HEK293 (cell line): ENCODE data around the gene POSTN.

Experiments used
- CTCF ChIA-PET: fragments of 350-600 bp; formaldehyde crosslinking; extraction: SDS; loops from one replicate; lab custom pipeline; 2021; ENCODE audit warnings: antibody characterized with exemption; lab: Yijun Ruan, JAX
- POLR2A ChIA-PET: fragments of 300-600 bp; formaldehyde crosslinking; extraction: SDS; loops from one replicate; lab custom pipeline; 2020; ENCODE audit warnings: antibody characterized with exemption, inconsistent platforms; lab: Yijun Ruan, JAX
- H3K27ac ChIP-seq: fragments of 200-500 bp; sonication (Bioruptor generic); 2 replicates; pipeline ENCODE4 v1.5.1; 2014; ENCODE audit warnings: low read depth, low read length, control low read depth, inconsistent platforms; ENCODE audit errors: extremely low read depth
- H3K36me3 ChIP-seq, 2 experiments: fragments of 200-500 bp in 1 of 2; sonication (Bioruptor generic) in 1 of 2; 1 replicate in 1 of 2; 2 replicates in 1 of 2; pipeline ENCODE4 v1.5.1; 2014 to 2017; ENCODE audit warnings: inconsistent platforms in 2 of 2, low read length in 2 of 2; ENCODE audit not compliant: control insufficient read depth in 2 of 2, insufficient read depth in 1 of 2
- H3K4me1 ChIP-seq: fragments of 200-500 bp; sonication (Bioruptor generic); 2 replicates; pipeline ENCODE4 v1.5.1; 2014; ENCODE audit warnings: mild to moderate bottlenecking, low read length, inconsistent platforms; ENCODE audit not compliant: control insufficient read depth, insufficient read depth
- H3K4me3 ChIP-seq: 2 replicates; pipeline ENCODE4 v1.5.1; 2011; ENCODE audit warnings: low read depth, mild to moderate bottlenecking, control low read depth, low read length, moderate library complexity
- H3K9me3 ChIP-seq: fragments of 200-500 bp; sonication (Bioruptor generic); 2 replicates; pipeline ENCODE4 v1.5.1; 2014; ENCODE audit warnings: low read depth, low read length, inconsistent platforms; ENCODE audit not compliant: control insufficient read depth, insufficient read depth
- GLI2 ChIP-seq: fragments of 450-650 bp; formaldehyde crosslinking; IDR thresholded peaks from 2 replicates; pipeline ENCODE4; 2017; ENCODE audit warnings: missing biosample characterization, missing genetic modification characterization, low read depth, borderline replicate concordance
- GLIS2 ChIP-seq: fragments of 450-650 bp; formaldehyde crosslinking; IDR thresholded peaks from 2 replicates; pipeline ENCODE4 v1.5.1; 2016; ENCODE audit warnings: missing biosample characterization, missing genetic modification characterization
- KLF1 ChIP-seq: fragments of 450-650 bp; formaldehyde crosslinking; IDR thresholded peaks from 2 replicates; pipeline ENCODE4 v1.5.1; 2016; ENCODE audit warnings: missing biosample characterization, missing genetic modification characterization
- MEIS1 ChIP-seq: sonication (generic); formaldehyde crosslinking; IDR thresholded peaks from 2 replicates; pipeline ENCODE4 v1.8.1; 2022; ENCODE audit warnings: missing genetic modification reagents, mild to moderate bottlenecking, borderline replicate concordance
- OSR2 ChIP-seq: fragments of 450-650 bp; formaldehyde crosslinking; IDR thresholded peaks from 2 replicates; pipeline ENCODE4 v1.5.1; 2016; ENCODE audit warnings: missing biosample characterization, missing genetic modification characterization
- PRDM1 ChIP-seq: fragments of 450-650 bp; formaldehyde crosslinking; IDR thresholded peaks from 2 replicates; pipeline ENCODE4; 2016; ENCODE audit warnings: missing biosample characterization, missing genetic modification characterization
- PRDM10 ChIP-seq: fragments of 450-650 bp; formaldehyde crosslinking; IDR thresholded peaks from 2 replicates; pipeline ENCODE4 v1.5.1; 2016; ENCODE audit warnings: missing biosample characterization, missing genetic modification characterization
- PRDM6 ChIP-seq: fragments of 450-650 bp; formaldehyde crosslinking; IDR thresholded peaks from 2 replicates; pipeline ENCODE4 v1.5.1; 2017; ENCODE audit warnings: missing biosample characterization, missing genetic modification characterization
- REPIN1 ChIP-seq: fragments of 450-650 bp; formaldehyde crosslinking; IDR thresholded peaks from 2 replicates; pipeline ENCODE4 v1.5.1; 2017; ENCODE audit warnings: missing biosample characterization, missing genetic modification characterization, low read depth
- ZBTB1 ChIP-seq: fragments of 450-650 bp; formaldehyde crosslinking; IDR thresholded peaks from 2 replicates; pipeline ENCODE4 v1.5.1; 2016; ENCODE audit warnings: missing biosample characterization, missing genetic modification characterization
- ZBTB6 ChIP-seq: fragments of 450-650 bp; formaldehyde crosslinking; IDR thresholded peaks from 2 replicates; pipeline ENCODE4 v1.5.1; 2017; ENCODE audit warnings: missing biosample characterization, missing genetic modification characterization
- ZNF23 ChIP-seq: fragments of 450-650 bp; formaldehyde crosslinking; IDR thresholded peaks from 2 replicates; pipeline ENCODE4 v1.5.1; 2016; ENCODE audit warnings: missing biosample characterization, missing genetic modification characterization, borderline replicate concordance
- ZNF341 ChIP-seq: fragments of 450-650 bp; formaldehyde crosslinking; IDR thresholded peaks from 2 replicates; pipeline ENCODE4; 2016; ENCODE audit warnings: low read depth, missing biosample characterization, missing genetic modification characterization
- ZNF362 ChIP-seq: fragments of 450-650 bp; formaldehyde crosslinking; IDR thresholded peaks from 2 replicates; pipeline ENCODE4 v1.5.1; 2016; ENCODE audit warnings: missing biosample characterization, missing genetic modification characterization
- ZNF501 ChIP-seq: fragments of 450-650 bp; formaldehyde crosslinking; IDR thresholded peaks from 2 replicates; pipeline ENCODE4 v1.5.1; 2016; ENCODE audit warnings: missing biosample characterization, missing genetic modification characterization
- ZNF510 ChIP-seq: fragments of 450-650 bp; formaldehyde crosslinking; IDR thresholded peaks from 2 replicates; pipeline ENCODE4 v1.5.1; 2018; ENCODE audit warnings: mild to moderate bottlenecking, missing genetic modification characterization, missing biosample characterization; ENCODE audit not compliant: insufficient replicate concordance
- ZNF518A ChIP-seq: fragments of 450-650 bp; formaldehyde crosslinking; conservative IDR thresholded peaks from 2 replicates; pipeline ENCODE4 v1.5.1; 2016; ENCODE audit warnings: low read depth, missing biosample characterization, missing genetic modification characterization
- ZNF626 ChIP-seq: fragments of 450-650 bp; sonication (Bioruptor Pico); formaldehyde crosslinking; IDR thresholded peaks from 2 replicates; pipeline ENCODE4 v1.5.1; 2018; ENCODE audit warnings: missing biosample characterization, missing genetic modification characterization, inconsistent platforms
- ZNF658 ChIP-seq: fragments of 450-650 bp; formaldehyde crosslinking; IDR thresholded peaks from 2 replicates; pipeline ENCODE4; 2016; ENCODE audit warnings: missing biosample characterization, missing genetic modification characterization
- ZSCAN18 ChIP-seq: fragments of 450-650 bp; formaldehyde crosslinking; IDR thresholded peaks from 2 replicates; pipeline ENCODE4 v1.5.1; 2016; ENCODE audit warnings: missing biosample characterization, missing genetic modification characterization

The POSTN gene

GRCh38 chr13:37641391-37641790 lies 42.8 kb upstream of the POSTN start:
- CTCF ChIA-PET: interaction anchor here (0.6 to 2.1 kb wide), 9 partner anchors 9 to 1205 kb away, joined by 3 to 6 read pairs (median 3); partner anchors contain the start of gene TRPC4
- TF ChIP-seq ZNF510 (tag by site-specific recombination) (no peak), REPIN1 (no peak), ZSCAN18 (tag by site-specific recombination) (no peak), ZNF501 (tag by site-specific recombination) (no peak), ZNF626 (tag by site-specific recombination) (no peak), ZNF518A (tag by site-specific recombination) (no peak), ZBTB1 (tag by site-specific recombination) (no peak), ZNF23 (tag by site-specific recombination) (no peak), PRDM1 (tag by site-specific recombination) (no peak), PRDM6 (tag by site-specific recombination) (no peak), GLIS2 (tag by site-specific recombination) (no peak), MEIS1 (CRISPR knock-in tag) (no peak), ZNF341 (tag by site-specific recombination) (no peak), ZNF658 (tag by site-specific recombination) (no peak), KLF1 (tag by site-specific recombination) (no peak), ZBTB6 (tag by site-specific recombination) (no peak), PRDM10 (tag by site-specific recombination) (no peak), ZNF362 (no peak), GLI2 (no peak), OSR2 (tag by site-specific recombination) (no peak)
- H3K4me1 ChIP-seq: 0 out of 2 replicates have a peak, but pooled peaks cover under 1% of the 10 kb centered on the region
- no peak overlapping the region for H3K4me3 ChIP-seq
- POLR2A ChIA-PET: no interaction called here
- no peaks in the 10 kb centered on the region for H3K36me3 ChIP-seq
- no peaks in the 10 kb centered on the region for H3K9me3 ChIP-seq
- H3K27ac ChIP-seq: no peak overlapping the region
